GM18873 (cell line): ENCODE results near the gene C10orf105.

Experiments
- ATAC-seq: cut with Tn5 transposase; IDR thresholded peaks from one replicate; pipeline ENCODE4 v1.9.1; 2021; ENCODE audit warnings: mild to moderate bottlenecking, moderate library complexity, moderate number of reproducible peaks; ENCODE audit not compliant: unreplicated experiment, low FRiP score

Gene C10orf105

DNA sequence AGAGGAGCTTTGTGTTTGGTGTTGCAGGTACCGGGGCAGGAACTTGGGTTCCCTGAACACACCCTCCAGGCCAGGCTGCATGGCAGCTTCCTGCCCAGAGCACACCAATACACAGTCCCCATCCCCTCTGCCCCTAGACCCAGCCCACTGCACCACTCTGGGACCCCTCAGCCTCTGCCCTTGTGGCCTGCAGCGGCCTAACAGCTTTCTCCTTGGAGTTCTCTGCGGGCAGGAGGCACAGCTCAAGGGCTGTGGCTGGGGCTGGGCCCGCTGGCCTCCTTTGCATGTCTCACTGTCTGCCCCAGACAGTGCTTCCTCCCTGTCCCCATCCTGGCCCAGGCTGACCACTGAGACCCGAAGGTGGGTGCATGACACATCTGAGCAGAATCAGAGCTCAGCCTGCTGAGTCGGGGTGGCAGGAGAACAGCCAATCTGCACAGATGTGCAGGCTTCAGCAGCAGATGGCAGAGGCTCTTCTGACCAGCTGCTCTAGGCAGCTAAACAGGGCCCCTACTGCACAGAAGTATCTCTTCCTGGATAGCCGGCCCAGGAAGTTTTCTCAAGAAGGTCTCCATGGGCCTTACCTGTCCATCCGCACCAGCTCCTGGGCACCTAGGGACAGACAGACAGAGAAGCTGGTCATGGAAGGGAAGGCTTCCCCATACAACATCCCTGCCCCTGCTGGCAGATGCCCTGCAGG is 33.0 kb upstream of the C10orf105 start:
- no peak for ATAC-seq

DNA sequence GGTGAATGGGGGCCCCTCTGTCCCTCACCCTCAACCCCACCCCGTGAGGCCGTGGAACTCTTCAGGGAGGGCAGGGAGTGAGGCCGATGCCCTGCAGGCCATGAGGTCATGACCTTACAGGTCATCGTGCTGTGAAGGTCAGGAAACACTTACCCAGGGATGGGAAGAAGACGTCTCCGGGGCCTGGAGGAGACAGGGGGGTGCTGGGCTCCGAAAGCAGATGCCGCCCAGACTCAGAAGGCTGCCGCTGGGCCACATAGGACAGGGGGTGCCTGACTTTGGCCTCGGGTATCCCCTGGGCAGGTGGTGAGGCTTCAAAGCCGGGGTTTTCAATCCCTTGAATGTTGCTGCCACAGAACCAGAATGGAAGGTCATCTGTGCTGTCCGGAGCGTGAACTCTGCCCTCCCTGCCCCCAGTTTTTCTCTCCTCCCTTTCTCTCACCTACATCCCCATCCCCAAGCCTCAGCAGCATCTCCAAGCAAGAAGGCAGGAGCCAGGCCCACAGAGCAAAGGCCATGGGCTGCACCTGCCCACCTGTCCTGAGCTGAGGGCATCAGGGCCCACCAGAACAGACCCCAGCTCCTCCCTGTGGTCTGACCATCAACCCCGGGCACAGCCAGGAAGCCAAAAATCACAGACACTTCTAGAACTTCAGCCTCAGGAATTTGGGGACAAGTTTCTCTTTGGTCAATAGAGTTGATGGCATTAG is 32.1 kb upstream of the C10orf105 start:
- ATAC-seq = no peak

DNA sequence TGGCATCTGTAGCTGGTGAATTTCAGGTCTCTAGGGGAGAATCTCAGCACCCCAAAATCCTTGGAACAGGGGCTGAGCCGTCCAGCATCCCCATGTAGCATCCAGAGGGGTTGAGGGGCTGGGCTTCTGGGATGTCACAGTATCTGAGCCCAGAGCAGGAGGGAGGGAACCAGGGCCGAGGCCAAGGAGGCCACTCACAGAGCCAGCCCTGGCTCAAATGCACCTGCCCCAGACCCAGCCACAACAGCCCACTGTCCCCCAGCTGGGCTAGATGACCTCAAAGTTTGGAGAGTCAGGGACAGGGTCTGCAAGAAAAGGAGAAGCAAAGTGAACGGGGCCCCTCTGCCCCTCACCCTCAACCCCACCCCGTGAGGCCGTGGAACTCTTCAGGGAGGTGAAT is 31.4 kb upstream of the C10orf105 start:
- no peak for ATAC-seq

DNA sequence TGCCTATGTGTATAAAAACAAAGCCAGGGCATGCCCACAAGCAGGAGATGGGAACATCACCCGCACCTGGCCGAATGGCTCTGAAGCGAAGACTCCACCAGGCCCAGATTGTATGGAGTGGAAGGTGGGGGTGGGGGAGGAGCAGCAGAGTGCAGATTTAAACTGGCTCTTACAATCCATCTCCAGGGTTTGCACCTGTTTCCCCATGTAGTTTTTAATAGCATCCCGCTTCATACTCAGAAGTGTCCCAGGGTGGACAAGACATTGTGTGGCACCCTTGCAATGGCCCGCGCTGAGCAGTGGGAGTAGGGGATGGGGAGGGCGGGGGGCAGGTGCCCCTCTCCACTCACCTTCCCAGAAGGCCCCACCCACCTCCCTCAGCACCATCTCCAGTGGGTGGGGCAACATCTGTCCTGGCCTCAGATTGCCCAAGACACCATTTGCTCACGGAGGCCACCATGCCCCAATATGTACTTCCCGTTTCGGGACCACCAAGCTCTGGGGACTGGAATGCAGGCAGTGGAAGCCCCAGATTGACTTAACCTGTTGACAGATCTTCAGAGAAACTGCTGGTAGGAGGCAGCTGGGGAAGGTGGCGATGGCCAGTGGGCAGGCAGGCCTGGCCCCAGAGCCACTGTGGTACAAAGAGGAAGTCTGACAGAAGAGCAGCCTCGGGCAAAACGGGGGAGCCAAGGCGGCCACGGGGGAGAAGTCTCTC is 30.7 kb upstream of the C10orf105 start:
- ATAC-seq = no peak

- ATAC-seq = no peak
These were observed 29.8 kb upstream of the C10orf105 start for GRCh38 chr10:71749396-71749795.

- no peak for ATAC-seq
These were observed 29.2 kb upstream of the C10orf105 start for GRCh38 chr10:71748671-71749191.

GRCh38 chr10:71747551-71748523 is 28.3 kb upstream of the C10orf105 start:
- ATAC-seq = no peak

- no peak for ATAC-seq
These were observed 27.5 kb upstream of the C10orf105 start for GRCh38 chr10:71747039-71747531.

DNA sequence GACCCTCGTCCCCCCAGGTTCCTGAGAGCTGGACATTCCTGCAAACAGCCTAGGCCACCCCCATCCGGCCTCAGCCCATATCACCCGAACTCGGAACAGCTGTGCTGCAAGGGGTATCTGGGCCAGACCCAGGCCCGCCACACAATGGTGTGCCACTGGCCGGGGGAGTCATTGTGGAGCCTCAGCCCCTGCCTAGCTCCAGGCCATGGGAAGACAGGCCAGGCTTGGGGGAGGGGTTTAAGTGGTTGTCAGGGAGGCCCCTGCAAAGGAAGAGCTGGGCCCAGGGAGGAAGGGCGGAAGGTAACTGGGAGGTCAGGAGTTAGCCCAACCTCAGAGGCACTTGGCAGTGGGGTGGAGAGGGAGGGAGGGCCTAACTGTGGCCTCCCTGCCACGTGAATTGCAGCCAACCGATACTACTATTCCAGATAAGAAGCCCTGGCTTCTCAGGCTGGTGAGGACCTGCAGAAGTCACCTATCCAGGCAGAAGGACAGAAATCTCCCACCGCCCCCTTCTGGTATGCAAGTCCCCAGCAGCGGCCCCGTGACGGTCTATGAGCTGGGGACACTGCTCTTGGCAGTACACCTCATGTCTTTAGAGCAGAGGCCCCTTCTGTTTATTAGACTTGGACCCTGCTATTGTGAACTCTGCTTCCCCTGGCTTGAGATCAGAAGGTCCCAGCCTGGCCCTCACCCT is 26.9 kb upstream of the C10orf105 start:
- no peak for ATAC-seq

GRCh38 chr10:71745664-71746250 is 26.2 kb upstream of the C10orf105 start:
- ATAC-seq = no peak

- ATAC-seq = no peak
These were observed 25.5 kb upstream of the C10orf105 start for GRCh38 chr10:71744897-71745663.

DNA sequence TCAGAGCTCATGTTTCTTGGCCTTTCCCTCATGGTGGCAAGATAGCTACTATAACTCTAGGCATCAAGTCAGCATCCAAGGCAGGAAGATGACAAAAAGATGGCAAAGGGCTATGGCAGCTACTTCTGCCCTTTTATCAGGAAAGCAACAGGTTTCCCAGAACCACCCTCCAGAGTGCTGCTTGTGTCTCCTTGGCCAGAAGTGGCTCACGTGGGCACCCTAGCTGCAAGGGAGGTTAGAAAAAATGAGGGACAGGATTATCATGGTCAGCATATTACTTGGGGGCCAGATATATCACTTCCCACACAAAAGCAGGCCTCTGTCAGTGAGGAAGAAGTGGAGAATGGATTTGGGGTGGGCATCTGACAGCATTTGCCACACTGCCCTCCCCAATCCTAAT is 24.3 kb upstream of the C10orf105 start:
- ATAC-seq = no peak

DNA sequence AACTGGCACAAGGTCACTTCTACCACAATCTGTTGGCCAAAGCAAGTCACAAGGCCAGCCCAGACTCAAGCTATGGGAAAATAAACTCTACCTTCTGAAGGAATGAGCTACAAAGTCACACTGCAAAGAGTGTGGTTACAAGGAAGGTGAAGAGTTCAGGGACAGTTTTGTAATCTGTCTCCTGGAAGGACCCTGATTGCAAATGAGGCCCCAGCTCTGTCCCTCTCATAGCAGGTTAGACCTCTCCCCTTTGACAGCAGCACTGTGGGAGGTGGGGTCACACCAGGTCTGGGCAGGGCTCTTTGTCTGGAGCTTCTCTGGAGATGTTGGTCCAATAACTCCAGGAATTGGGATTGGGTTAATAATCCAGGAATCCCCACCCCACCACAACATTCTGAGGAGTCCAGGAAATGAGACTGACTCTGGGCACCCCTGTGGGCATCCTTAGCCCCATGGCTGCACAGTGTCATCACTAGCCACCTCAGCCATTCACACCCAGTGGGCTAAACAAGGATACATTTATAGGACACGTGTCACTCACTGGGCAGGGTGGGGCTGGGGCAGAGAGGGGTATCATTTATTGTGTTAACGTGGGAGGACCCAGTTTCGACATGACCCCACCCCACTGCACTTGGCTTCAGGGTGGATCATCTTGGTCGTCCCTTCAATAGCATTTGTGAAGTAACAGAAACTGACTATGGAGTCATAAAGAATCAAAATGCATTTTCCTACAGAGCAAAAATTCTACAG is 23.7 kb upstream of the C10orf105 start:
- ATAC-seq = no peak

DNA sequence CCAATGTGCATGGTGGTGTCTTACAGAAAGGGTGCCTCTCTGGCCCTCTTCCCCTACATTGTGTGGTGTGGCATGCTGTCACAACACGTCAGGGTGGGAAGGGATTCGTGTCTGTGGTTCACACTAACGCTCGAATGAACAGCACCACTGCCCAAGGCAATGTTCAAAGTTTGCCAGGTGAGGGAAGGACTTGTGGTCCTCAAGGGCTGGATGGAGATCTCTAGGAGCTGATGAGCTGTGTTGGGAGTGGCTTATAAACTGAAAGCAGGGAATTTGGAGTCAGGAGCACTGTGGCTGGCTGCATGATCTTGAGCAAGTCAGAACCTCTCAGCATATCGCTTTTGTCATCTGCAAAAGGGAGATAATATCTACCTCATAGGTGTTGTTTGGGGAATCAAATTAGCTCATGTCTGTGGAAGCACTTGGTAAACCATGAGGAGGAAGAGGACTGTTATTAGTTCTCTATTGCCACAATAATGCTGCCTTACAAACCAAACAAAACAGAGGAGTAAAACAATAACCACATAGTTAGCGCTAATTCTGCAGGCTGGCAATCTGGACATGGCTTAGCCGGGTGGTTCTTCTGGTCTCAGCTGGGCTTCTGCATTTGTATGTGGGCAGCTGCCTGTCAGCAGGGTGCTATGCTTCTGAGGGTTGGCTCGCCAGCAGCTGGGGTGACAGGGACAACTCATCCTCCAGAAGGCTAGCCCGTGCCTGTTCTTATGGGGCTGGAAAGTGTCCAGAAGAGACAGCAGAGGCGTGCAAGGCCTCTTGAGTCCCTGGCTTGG is 22.9 kb upstream of the C10orf105 start:
- ATAC-seq = no peak

- no peak for ATAC-seq
These were observed 22.1 kb upstream of the C10orf105 start for GRCh38 chr10:71741671-71742070.

DNA sequence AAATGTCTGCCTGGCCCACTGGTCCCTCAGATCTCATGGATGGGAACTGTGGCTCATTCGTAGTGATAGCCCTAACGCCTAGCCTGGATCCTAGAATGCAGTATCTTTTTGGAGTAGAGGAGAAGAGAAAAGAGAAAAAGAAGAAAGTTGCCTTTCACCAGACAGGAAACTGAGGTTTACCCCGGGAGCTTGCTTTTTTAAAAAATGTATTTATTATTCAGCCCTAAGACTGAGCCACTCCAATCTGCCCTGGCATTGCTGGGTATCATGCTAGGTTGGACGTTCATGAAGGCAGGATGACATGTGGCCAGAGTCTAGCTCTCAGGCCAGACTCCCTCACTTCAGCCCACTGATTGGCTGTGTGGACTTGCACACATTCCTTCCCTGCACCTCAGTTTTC is 21.5 kb upstream of the C10orf105 start:
- ATAC-seq = no peak
